ENCODE measurements around the gene TRAK2.
"Not testable (repeated sequence)": the region's sequence is repeated elsewhere in the genome, so short reads cannot be mapped to it uniquely, and the experiment has no call there.

The TRAK2 gene

GRCh38 chr2:201414099-201415023, 36.9 kb downstream of the TRAK2 start:
- DNase-seq: no peak

GRCh38 chr2:201413552-201413951, 37.7 kb downstream of the TRAK2 start:
- DNase-seq: no peak

- DNase-seq: no peak
These were observed 38.1 kb downstream of the TRAK2 start for GRCh38 chr2:201413143-201413542.

- DNase-seq: no peak
These were observed 39.8 kb downstream of the TRAK2 start for GRCh38 chr2:201411421-201411820.

GRCh38 chr2:201408931-201409330, 42.3 kb downstream of the TRAK2 start:
- no peak for DNase-seq

GRCh38 chr2:201407265-201407664, 44.0 kb downstream of the TRAK2 start:
- no peak for DNase-seq

GRCh38 chr2:201406077-201406662, 45.1 kb downstream of the TRAK2 start:
- DNase-seq: no peak

- no peak for DNase-seq
These were observed 46.5 kb downstream of the TRAK2 start for GRCh38 chr2:201404699-201405280.

GRCh38 chr2:201403880-201404279, 47.4 kb downstream of the TRAK2 start:
- no peak for DNase-seq

GRCh38 chr2:201402651-201403562, 48.4 kb downstream of the TRAK2 start:
- DNase-seq: no peak

GRCh38 chr2:201401815-201402214, 49.4 kb downstream of the TRAK2 start:
- no peak for DNase-seq

- DNase-seq: no peak
These were observed 54.7 kb downstream of the TRAK2 start for GRCh38 chr2:201396595-201396994.

GRCh38 chr2:201383136-201383535, 68.1 kb downstream of the TRAK2 start:
- DNase-seq: no peak

- no peak for DNase-seq
These were observed 72.5 kb downstream of the TRAK2 start for GRCh38 chr2:201378496-201379397.

- no peak for DNase-seq
These were observed 74.0 kb downstream of the TRAK2 start for GRCh38 chr2:201377218-201377617.

GRCh38 chr2:201369775-201370174, 81.5 kb downstream of the TRAK2 start:
- DNase-seq: no peak

GRCh38 chr2:201369318-201369717, 81.9 kb downstream of the TRAK2 start:
- DNase-seq: not testable (repeated sequence)

- DNase-seq: no peak
These were observed 85.1 kb downstream of the TRAK2 start for GRCh38 chr2:201366146-201366545.

GRCh38 chr2:201363857-201364560, 87.2 kb downstream of the TRAK2 start:
- DNase-seq: no peak

- no peak for DNase-seq
These were observed 88.9 kb downstream of the TRAK2 start for GRCh38 chr2:201362396-201362795.

All from effector CD8-positive, alpha-beta T cell (primary cell).